AG08395 (cell line): Measurements from ENCODE around the gene PCNX1.
"Not testable (repeated sequence)": the region's sequence is repeated elsewhere in the genome, so short reads cannot be mapped to it uniquely, and the experiment has no call there.

Source experiments
- DNase-seq: peaks from one replicate; pipeline ENCODE4 v3.0.0; 2012; ENCODE audit warnings: mixed read lengths, low spot score

The PCNX1 gene

GRCh38 chr14:71123579-71124135, 216.4 kb downstream of the PCNX1 start:
- DNase-seq: no peak

- DNase-seq: not testable (repeated sequence)
Measured at GRCh38 chr14:71129716-71130490, 222.6 kb downstream of the PCNX1 start.

GRCh38 chr14:71130491-71131179, 223.4 kb downstream of the PCNX1 start:
- no peak for DNase-seq

DNA sequence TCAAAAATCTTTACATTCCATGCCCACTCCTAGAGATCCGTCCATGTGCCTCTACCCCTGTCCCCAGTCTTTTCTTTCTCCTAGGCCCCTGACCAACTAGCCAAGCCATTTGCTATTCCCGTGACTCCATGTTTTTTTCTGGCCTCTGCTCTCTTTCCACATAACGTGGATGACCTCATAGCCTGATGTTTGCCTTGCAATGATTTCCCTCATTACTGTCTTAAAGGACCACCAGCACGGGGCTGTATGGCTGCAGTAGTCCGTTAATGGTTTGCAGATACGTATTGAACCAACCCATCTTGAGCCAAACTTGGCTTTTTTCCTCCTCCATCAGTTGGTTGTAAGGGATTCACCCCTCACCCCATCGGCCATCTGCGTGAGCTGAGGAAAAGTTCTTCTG, 226.0 kb downstream of the PCNX1 start:
- no peak for DNase-seq

DNA sequence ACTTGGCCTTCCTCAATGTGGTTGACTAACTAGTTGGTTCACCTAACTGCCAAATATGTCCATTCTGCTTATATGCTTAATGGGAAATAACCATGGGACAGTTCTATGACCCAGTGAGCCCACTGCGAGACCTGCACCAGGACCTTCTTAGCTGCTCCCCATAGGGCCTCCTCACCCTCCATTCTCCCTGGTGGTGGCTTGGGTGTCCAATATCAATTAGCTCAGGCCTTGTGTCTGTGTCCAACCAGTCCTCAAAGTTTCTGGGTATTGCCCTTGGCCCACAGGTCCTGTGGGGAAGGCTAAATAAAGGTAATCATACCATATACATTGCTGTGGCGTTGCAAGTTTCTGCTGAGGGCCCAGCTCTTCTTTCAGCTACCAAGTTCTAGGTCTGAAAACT, 228.2 kb downstream of the PCNX1 start:
- DNase-seq: no peak

DNA sequence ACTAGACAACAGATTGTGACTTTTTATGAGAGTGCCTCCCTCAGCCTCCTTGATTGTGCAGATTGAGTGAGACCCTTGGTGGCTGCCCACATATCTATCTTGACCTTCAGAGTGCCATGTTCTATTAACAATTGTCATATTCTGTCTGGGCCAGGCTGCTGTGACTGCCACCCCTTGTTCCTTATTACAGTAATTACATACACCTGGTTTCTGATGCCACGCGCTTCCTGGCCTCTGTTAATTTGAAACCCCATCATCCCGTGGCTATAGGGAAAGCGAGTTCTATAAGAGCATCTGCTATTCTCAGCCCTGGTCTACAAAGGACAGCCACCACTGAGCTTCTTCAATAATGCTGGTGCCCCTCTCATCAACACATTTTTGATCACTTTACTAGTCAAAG, 228.7 kb downstream of the PCNX1 start:
- no peak for DNase-seq

DNA sequence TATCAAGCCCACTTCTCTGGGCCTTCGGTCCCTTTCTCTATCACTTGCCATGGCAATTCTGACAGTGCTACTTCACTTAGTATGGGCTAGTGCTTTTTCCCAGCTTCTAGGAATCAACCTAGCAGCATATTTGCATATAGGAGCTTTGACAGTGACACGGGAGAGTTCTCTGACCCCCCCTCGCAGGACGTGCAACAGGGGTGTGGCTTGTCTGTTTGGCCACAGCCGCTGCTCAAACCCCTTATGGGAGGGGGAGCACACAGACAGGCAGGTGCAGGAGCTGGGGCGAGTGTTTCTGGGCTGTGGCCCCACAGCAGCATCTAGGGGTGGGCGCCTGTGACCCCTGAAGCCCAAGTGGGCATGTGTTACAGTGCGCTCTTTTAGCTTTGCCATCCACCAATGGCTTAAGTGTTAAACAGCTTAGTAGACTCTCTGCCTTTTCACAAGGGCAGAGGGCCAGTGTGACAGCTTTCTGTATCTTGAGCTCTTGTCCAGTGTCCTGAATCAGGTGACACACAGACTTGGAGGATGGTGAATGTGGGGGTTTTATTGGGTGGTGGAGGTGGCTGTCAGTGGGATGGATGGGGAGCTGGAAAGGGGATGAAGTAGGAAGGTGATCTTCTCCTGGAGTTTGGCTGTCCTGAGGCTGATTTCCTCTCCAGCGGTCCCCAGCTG, 229.3 kb downstream of the PCNX1 start:
- DNase-seq: no peak

- DNase-seq: no peak
Measured at GRCh38 chr14:71137536-71138447, 230.5 kb downstream of the PCNX1 start.

GRCh38 chr14:71138448-71139293, 231.4 kb downstream of the PCNX1 start:
- peak; percentile 80 for DNase-seq

- DNase-seq: no peak
Measured at GRCh38 chr14:71139294-71139946, 232.2 kb downstream of the PCNX1 start.

DNA sequence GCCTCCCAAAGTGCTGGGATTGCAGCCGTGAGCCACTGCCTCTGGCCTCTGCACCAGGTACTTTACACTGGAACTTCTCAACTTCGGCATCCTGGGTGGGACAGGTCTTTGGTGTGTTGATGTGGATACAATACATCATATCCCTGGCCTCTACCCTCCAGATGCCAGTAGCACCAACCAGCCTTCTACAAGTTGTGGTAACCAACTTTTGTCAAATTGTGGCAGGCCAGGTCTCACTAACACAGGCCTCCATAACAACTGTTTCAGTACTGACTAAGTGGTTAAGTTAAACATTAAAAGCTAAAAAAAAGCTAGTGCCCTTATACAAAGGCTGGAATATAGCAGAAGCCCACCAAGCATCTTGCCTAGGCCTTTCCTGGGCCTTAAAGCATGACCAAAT, 232.9 kb downstream of the PCNX1 start:
- DNase-seq: no peak

DNA sequence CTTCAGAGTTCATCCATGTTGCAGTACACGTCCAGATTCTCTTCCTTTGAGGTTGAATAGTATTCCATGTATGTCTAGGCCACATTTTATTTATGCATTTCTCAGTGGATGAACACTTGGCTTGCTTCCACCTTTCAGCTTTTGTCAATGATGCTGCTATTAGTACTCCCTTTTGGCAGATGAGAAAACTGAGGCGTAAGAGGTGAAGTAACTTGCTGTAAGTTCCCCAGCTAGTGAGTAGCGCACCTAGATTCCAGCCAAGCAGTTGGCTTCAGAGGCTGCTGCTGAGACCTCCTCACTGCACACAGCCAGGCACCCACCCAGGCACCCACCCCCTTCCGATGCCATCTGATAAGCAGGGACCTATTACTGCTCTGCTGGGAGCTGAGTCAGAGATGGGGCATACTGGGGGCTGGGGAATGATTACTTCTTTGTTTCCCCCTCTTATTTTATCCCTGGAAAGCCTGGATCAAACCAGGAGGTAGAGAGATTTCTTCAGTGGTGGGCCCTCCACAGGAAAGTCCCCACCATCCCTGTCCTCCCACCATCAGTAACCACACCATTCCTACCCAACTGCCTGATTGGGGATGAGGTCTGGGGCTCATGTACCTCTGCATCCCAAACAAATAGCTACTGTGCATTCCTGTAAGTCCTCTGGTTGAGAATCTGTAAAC, 234.6 kb downstream of the PCNX1 start:
- DNase-seq: no peak

GRCh38 chr14:71142375-71143038, 235.2 kb downstream of the PCNX1 start:
- DNase-seq: peak; percentile 91

DNA sequence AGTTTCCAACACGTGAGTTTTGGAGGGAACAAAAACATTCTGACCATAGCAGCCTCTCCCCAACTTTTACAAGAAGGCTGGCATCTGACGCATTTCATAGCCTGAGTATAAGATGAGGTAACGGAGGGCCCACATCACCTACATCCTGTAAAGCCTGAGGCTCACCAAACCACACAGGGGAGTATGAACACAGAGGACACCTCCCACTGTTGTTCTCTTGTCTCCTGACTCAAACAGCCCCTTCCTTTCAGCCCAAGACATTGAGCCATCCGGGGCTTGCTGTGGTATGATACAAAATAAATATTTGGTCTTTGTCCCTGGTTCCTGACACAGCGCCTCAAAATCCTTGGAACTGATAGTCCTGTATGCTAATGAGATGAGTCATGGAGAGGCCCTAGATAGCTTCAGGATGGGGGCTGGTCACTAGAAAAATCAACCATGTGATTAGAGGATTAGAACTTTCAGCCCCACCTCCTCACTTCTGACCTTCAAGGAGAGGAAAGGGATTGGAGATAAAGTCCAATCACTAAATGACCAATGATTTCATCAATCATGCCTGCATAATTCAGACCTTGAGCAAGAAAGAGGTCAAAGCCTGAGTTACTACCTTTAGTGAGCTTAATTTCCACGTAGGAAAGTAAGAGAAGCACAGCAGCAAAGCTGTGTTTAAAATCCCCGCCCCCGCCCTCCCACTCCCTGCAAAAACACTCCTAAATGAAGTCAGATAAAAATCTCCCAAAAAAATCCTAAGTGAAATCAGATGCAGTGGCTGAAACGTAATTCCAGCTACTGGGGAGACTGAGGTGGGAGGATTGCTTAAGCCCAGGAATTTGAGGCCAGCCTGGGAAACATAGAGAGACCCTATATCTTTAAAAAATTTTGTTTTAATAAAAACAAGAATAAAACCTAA, 236.4 kb downstream of the PCNX1 start:
- DNase-seq: peak; percentile 43

DNA sequence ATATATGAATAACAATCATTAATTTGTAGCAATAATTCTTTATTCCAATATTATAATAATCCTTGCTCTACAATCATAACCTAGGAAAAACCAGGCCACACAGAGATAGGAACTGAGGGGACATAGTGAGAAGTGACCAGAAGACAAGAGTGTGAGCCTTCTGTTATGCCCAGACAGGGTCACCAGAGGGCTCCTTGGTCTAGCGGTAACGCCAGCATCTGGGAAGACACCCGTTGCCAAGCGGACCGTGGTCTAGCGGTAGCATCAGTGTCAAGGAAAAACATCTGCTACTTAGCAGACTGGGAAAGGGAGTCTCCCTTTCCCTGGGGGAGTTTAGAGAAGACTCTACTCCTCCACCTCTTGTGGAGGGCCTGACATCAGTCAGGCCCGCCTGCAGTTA, 240.1 kb downstream of the PCNX1 start:
- not testable (repeated sequence) for DNase-seq

DNA sequence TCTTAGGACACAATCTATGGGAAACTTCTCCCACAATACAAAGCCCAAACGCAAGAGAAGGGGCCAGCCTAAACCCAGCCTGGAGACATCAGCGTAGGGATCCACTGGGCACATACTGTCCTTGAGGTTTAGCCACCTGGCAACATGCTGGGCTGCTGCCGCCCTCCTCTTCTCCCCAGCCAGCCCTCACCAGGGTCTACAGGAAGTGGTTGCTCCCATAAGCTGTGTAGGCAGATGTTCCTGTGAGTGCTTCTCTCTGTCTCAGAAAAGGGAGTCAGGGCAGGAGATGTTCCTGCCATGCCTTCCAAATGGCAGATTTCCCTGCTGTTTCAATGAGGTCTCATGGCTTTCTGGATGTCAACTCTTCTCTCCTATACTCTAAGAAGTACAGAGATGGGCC, 241.4 kb downstream of the PCNX1 start:
- DNase-seq: no peak

DNA sequence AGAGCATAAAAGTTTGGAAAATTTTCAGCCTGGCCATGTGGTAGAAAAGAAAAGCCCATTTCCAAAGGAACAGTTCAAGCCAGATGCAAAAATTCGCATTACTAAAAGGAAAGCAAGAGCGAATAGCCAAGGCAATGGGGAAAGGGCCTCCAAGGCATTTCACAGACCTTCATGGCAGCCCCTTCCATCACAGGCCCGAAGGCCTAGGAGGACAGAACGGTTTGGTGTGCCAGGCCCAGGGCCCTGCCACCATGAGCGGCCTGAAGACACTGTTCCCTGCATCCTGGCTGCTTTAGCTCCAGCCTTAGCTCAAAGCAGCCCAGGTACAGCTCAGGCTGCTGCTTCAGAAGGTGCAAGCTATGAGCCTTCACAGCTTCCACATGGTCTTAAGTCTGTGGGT, 243.5 kb downstream of the PCNX1 start:
- DNase-seq: no peak

DNA sequence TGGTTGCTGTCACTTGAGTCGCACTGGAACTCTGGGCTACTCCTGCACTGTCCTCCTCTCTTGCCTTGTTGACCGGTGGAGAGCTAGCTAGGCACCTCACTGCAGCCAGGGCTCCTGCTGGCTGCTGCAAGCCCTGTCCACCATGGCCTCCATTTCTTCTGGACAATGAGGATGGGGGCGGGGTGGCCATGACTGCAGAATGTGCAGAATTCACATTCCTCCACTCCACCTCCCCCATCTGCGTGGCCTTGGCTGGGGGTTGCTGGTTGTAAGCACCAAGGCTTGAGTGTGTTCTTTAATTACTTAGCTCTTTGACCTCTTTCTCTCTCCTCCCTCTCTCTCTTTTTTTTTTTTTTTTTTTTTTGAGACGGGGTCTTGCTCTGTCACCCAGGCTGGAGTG, 248.5 kb downstream of the PCNX1 start:
- DNase-seq: no peak
